Measurements from ENCODE around the gene SGCA. TPM values are rescaled to one million over a fixed set of nuclear protein-coding genes. Genes with fewer than 3 reads are reported as not detected.
A peak's percentile ranks its signal among the peaks of the same experiment; 100 is the strongest.

Gene SGCA
- total and polyA plus RNA-seq, 10 of the 15 experiments (the other 5 are each of a cell fraction or from before 2014, with no cell fraction given): 0.13 to 2.2 (median 0.50) TPM; not detected in 2

GRCh38 chr17:50207315-50207714, 41.5 kb downstream of the SGCA start:
- WGBS (ENCODE audit: insufficient coverage, insufficient replicate concordance, low lambda C conversion rate, missing lambda C conversion rate): 4% methylated on average over 5 of the region's 5 CpGs
- TF ChIP-seq TCF3 (IDR thresholded peaks at IDR 0.05; ENCODE audit: borderline replicate concordance, insufficient read depth, low read depth, low read length) (no peak), BHLHE40 (IDR thresholded peaks at IDR 0.05; ENCODE audit: borderline replicate concordance in 1 of 2, low read depth in 2 of 2, low read length in 1 of 2) (peak in 1 of 2 experiments; percentile 45; a peak in 1 of 4 replicates), FOXM1 (IDR thresholded peaks at IDR 0.05; ENCODE audit: low read depth, low read length) (no peak), CBFB (IDR thresholded peaks at IDR 0.05; ENCODE audit: low read depth) (no peak), IKZF2 (IDR thresholded peaks at IDR 0.05) (no peak)
- BruUV-seq (replicated peaks): no TSS peak
- RAD21 ChIA-PET (ENCODE audit: unreplicated experiment): interaction anchor here (1.5 kb wide), 1 partner anchor 91 kb away, joined by 4 read pairs; no protein-coding TSS in a partner anchor
- no peak for ATAC-seq
- POLR2A ChIA-PET: interaction anchor here (0.7 to 1.3 kb wide), 2 partner anchors 85 to 814 kb away, joined by 3 to 5 read pairs; no protein-coding TSS in a partner anchor
- no peaks in the 10 kb centered on the region for H3K36me3 ChIP-seq (ENCODE audit: control insufficient read depth in 2 of 2, insufficient read depth in 2 of 2, low read length in 1 of 2)
- FAIRE-seq: no peak
- CTCF ChIA-PET: interaction anchor here (0.9 to 8.3 kb wide), 2 partner anchors 11 to 88 kb away, joined by 6 to 294 read pairs; no protein-coding TSS in a partner anchor
- no peaks in the 10 kb centered on the region for H3K79me2 ChIP-seq (ENCODE audit: control insufficient read depth, insufficient read depth, low read length)
- H3K27ac ChIP-seq (ENCODE audit: control insufficient read depth, insufficient read depth): no peak overlapping the region
- no peak overlapping the region for H3K9ac ChIP-seq (ENCODE audit: control insufficient read depth, insufficient read depth, low read length)
- H3K9me3 ChIP-seq (replicated peaks; ENCODE audit: control insufficient read depth, insufficient read depth, low read length): no peaks in the 10 kb centered on the region
- no peaks in the 10 kb centered on the region for H4K20me1 ChIP-seq (ENCODE audit: control insufficient read depth, insufficient read depth)
- H2AFZ ChIP-seq (ENCODE audit: control insufficient read depth, low read depth, low read length): no peak overlapping the region
- in situ Hi-C loops (cut with MboI) (loop anchor here (5.0 kb wide), 1 partner anchor 65 kb away; the partner anchor contains the start of gene TMEM92), intact Hi-C loops (cut with micrococcal nuclease; ENCODE audit: unreplicated experiment) (no loop called here)
- no peaks in the 10 kb centered on the region for H3K4me1 ChIP-seq (ENCODE audit: control insufficient read depth, insufficient read depth, low read length)
- SMC1A ChIA-PET (ENCODE audit: uncharacterized antibody, unreplicated experiment): interaction anchor here (0.7 kb wide), 1 partner anchor 46 kb away, joined by 3 read pairs; no protein-coding TSS in a partner anchor
- peaks cover 6 to 11% of the 10 kb centered on the region in 2 experiments; a peak in 2 of 4 replicates for H3K27me3 ChIP-seq (replicated peaks in 1 of 2; ENCODE audit: control insufficient read depth in 2 of 2, insufficient read depth in 2 of 2, low read length in 1 of 2)
- no peak overlapping the region for H3K4me2 ChIP-seq (ENCODE audit: control insufficient read depth, insufficient read depth)
- H3K4me3 ChIP-seq: no peak overlapping the region
- DNase-seq (ENCODE audit: low read depth, low spot score): no peak

All from GM12878 (cell line).